H1 (cell line): Measurements from ENCODE around the gene KLHL24. TPM values are rescaled to one million over a fixed set of nuclear protein-coding genes. Genes with fewer than 3 reads are reported as not detected.

Experiments used
- CTCF ChIA-PET: fragments of 300-600 bp; sonication (Branson Sonifier 250); formaldehyde crosslinking; loops from one replicate; lab custom pipeline; 2021; ENCODE audit not compliant: partially characterized antibody; lab: Charles Lee
- POLR2A ChIA-PET: fragments of 300-600 bp; sonication (Branson Sonifier 250); formaldehyde crosslinking; loops from one replicate; lab custom pipeline; 2021; ENCODE audit warnings: inconsistent platforms; ENCODE audit not compliant: partially characterized antibody; lab: Charles Lee
- DNase-seq, 2 experiments: peaks; one replicate each; pipeline versions ENCODE4 v3.0.0 to v3.0.0-alpha.2; 2010 to 2022; ENCODE audit warnings: low spot score in 2 of 2, low read depth in 1 of 2, mixed read lengths in 1 of 2
- FAIRE-seq: peaks from 2 replicates; lab custom pipeline; 2011; peaks lifted over from hg19 to GRCh38; lab: Jason Lieb, UNC
- H2AFZ ChIP-seq: 2 replicates; pipeline ENCODE4 v1.8.1; 2012; ENCODE audit warnings: low read length, inconsistent platforms
- H2AK5ac ChIP-seq: 2 replicates; pipeline ENCODE4 v1.6.1; 2013; ENCODE audit warnings: low read depth, low read length
- H2BK120ac ChIP-seq: replicated peaks from 2 replicates; pipeline ENCODE3; 2013; ENCODE audit warnings: low read depth, low read length, inconsistent platforms
- H2BK12ac ChIP-seq: 2 replicates; pipeline ENCODE4 v1.6.1; 2013; ENCODE audit warnings: low read depth, low read length
- H2BK15ac ChIP-seq: 2 replicates; pipeline ENCODE4 v1.6.1; 2013; ENCODE audit warnings: low read length
- H2BK20ac ChIP-seq: 2 replicates; pipeline ENCODE4 v1.6.1; 2013; ENCODE audit warnings: low read length
- H2BK5ac ChIP-seq: 2 replicates; pipeline ENCODE4 v1.6.1; 2013; ENCODE audit warnings: low read depth, low read length
- H3K14ac ChIP-seq: 2 replicates; pipeline ENCODE4 v1.6.1; 2013; ENCODE audit warnings: inconsistent platforms; ENCODE audit not compliant: insufficient read length
- H3K18ac ChIP-seq: 2 replicates; pipeline ENCODE4 v1.6.1; 2013; ENCODE audit warnings: low read length; ENCODE audit errors: extremely low read depth
- H3K23ac ChIP-seq: 2 replicates; pipeline ENCODE4 v1.6.1; 2013; ENCODE audit warnings: inconsistent platforms; ENCODE audit not compliant: insufficient read length
- H3K23me2 ChIP-seq: 2 replicates; pipeline ENCODE4 v1.6.1; 2013; ENCODE audit warnings: low read depth, low read length
- H3K27ac ChIP-seq: 2 replicates; pipeline ENCODE4 v1.6.1; 2011; ENCODE audit warnings: low read depth, low read length, inconsistent platforms
- H3K27me3 ChIP-seq, 4 experiments: replicated peaks in 1 of 4; 1 replicate in 1 of 4; 2 replicates in 3 of 4; pipeline versions ENCODE4 v1.6.1 to v1.8.1; 2011 to 2013; ENCODE audit warnings: low read length in 3 of 4, mild to moderate bottlenecking in 3 of 4, inconsistent platforms in 2 of 4, mixed read lengths in 2 of 4, moderate library complexity in 1 of 4; ENCODE audit not compliant: control insufficient read depth in 3 of 4, insufficient read depth in 3 of 4; ENCODE audit errors: extremely low read depth in 1 of 4
- H3K36me3 ChIP-seq, 4 experiments: 2 replicates each; pipeline versions ENCODE4 v1.6.1 to v1.8.1; 2011 to 2013; ENCODE audit warnings: mild to moderate bottlenecking in 4 of 4, low read length in 3 of 4, moderate library complexity in 2 of 4, control low read depth in 1 of 4, inconsistent platforms in 1 of 4; ENCODE audit not compliant: insufficient read depth in 4 of 4, control insufficient read depth in 2 of 4
- H3K4ac ChIP-seq: replicated peaks from 2 replicates; pipeline ENCODE3; 2013; ENCODE audit warnings: low read length, low read depth, mixed read lengths, inconsistent platforms; ENCODE audit not compliant: insufficient read length
- H3K4me1 ChIP-seq, 4 experiments: replicated peaks in 1 of 4; 1 replicate in 1 of 4; 2 replicates in 3 of 4; pipeline versions ENCODE4 v1.6.1 to v1.8.1; 2011 to 2013; ENCODE audit warnings: low read length in 3 of 4, inconsistent platforms in 2 of 4, mixed read lengths in 1 of 4; ENCODE audit not compliant: insufficient read depth in 4 of 4, control insufficient read depth in 3 of 4
- H3K4me2 ChIP-seq, 2 experiments: 2 replicates each; pipeline versions ENCODE4 v1.6.1 to v1.8.1; 2011 to 2013; ENCODE audit warnings: low read depth in 2 of 2, low read length in 2 of 2, control low read depth in 1 of 2, inconsistent platforms in 1 of 2, mild to moderate bottlenecking in 1 of 2; ENCODE audit not compliant: insufficient read depth in 1 of 2
- H3K4me3 ChIP-seq, 4 experiments: fragments of 200-600, 300-600 bp in 1 of 4; sonication (generic), shearing (Covaris generic), sonication (Bioruptor Twin) in 1 of 4; 2 replicates each; pipeline versions ENCODE4 v1.5.1 to v1.8.1; 2011 to 2016; ENCODE audit warnings: low read length in 4 of 4, low read depth in 3 of 4, control low read depth in 2 of 4, inconsistent platforms in 2 of 4, mild to moderate bottlenecking in 2 of 4, mixed read lengths in 1 of 4, moderate library complexity in 1 of 4; ENCODE audit not compliant: insufficient read depth in 2 of 4; ENCODE audit errors: extremely low read depth in 1 of 4
- H3K56ac ChIP-seq: replicated peaks from 2 replicates; pipeline ENCODE3; 2013; ENCODE audit warnings: low read depth, mild to moderate bottlenecking, mixed read lengths, low read length, inconsistent platforms; ENCODE audit not compliant: insufficient read length
- H3K79me1 ChIP-seq: 2 replicates; pipeline ENCODE4 v1.6.1; 2013; ENCODE audit warnings: low read depth, low read length, control low read depth
- H3K79me2 ChIP-seq, 2 experiments: 2 replicates each; pipeline versions ENCODE4 v1.6.1 to v1.8.1; 2012 to 2013; ENCODE audit warnings: low read length in 2 of 2, mild to moderate bottlenecking in 2 of 2, inconsistent platforms in 1 of 2; ENCODE audit not compliant: insufficient read depth in 2 of 2, control insufficient read depth in 1 of 2
- H3K9ac ChIP-seq, 4 experiments: replicated peaks in 1 of 4; 1 replicate in 1 of 4; 2 replicates in 3 of 4; pipeline versions ENCODE4 v1.6.1 to v1.8.1; 2011 to 2013; ENCODE audit warnings: low read depth in 3 of 4, low read length in 3 of 4, control low read depth in 2 of 4, mild to moderate bottlenecking in 2 of 4, moderate library complexity in 2 of 4, inconsistent platforms in 1 of 4; ENCODE audit errors: extremely low read depth in 1 of 4
- H3K9me3 ChIP-seq, 2 experiments: 2 replicates each; pipeline versions ENCODE4 v1.6.1 to v1.8.1; 2012 to 2013; ENCODE audit warnings: mild to moderate bottlenecking in 2 of 2, moderate library complexity in 2 of 2, control low read depth in 1 of 2, inconsistent platforms in 1 of 2, low read depth in 1 of 2, low read length in 1 of 2, mixed read lengths in 1 of 2; ENCODE audit not compliant: insufficient read depth in 2 of 2
- H4K20me1 ChIP-seq, 2 experiments: replicated peaks in 1 of 2; 2 replicates each; pipeline versions ENCODE3 to v1.8.1; 2011 to 2013; ENCODE audit warnings: inconsistent platforms in 2 of 2, low read length in 2 of 2, mild to moderate bottlenecking in 1 of 2; ENCODE audit not compliant: insufficient read depth in 2 of 2, control insufficient read depth in 1 of 2
- H4K5ac ChIP-seq: 2 replicates; pipeline ENCODE4 v1.6.1; 2013; ENCODE audit warnings: low read length, low read depth, mixed read lengths, inconsistent platforms; ENCODE audit not compliant: insufficient read length
- H4K8ac ChIP-seq: 2 replicates; pipeline ENCODE4 v1.8.0; 2013; ENCODE audit warnings: mild to moderate bottlenecking, moderate library complexity, low read length, inconsistent platforms; ENCODE audit not compliant: insufficient read depth; ENCODE audit errors: extremely low read depth
- H4K91ac ChIP-seq: replicated peaks from 2 replicates; pipeline ENCODE3; 2013; ENCODE audit warnings: low read length, mixed read lengths, inconsistent platforms; ENCODE audit not compliant: insufficient read length
- ATF2 ChIP-seq: IDR thresholded peaks from 2 replicates; pipeline ENCODE4 v1.6.1; 2012; ENCODE audit warnings: low read length, inconsistent platforms
- EZH2 ChIP-seq: fragments of 200-600 bp; sonication (generic); IDR thresholded peaks from 2 replicates; pipeline ENCODE4 v1.7.1; 2012; ENCODE audit warnings: low read depth, mild to moderate bottlenecking, moderate library complexity, low read length, inconsistent platforms; ENCODE audit not compliant: severe bottlenecking
- FOSL1 ChIP-seq: IDR thresholded peaks from 2 replicates; pipeline ENCODE4 v1.6.1; 2011; ENCODE audit warnings: mild to moderate bottlenecking, low read depth, low read length, moderate library complexity; ENCODE audit not compliant: insufficient read depth
- GTF2F1 ChIP-seq: IDR thresholded peaks from 2 replicates; pipeline ENCODE4 v1.6.1; 2012; ENCODE audit warnings: low read depth, low read length, improper control_type of control experiment, borderline replicate concordance
- NRF1 ChIP-seq: IDR thresholded peaks from 2 replicates; pipeline ENCODE4 v1.6.1; 2011; ENCODE audit warnings: mild to moderate bottlenecking, low read depth, low read length, improper control_type of control experiment
- POLR2AphosphoS5 ChIP-seq: IDR thresholded peaks from 2 replicates; pipeline ENCODE4 v1.6.1; 2011; ENCODE audit warnings: low read depth, low read length
- WGBS, 2 experiments: shearing (Covaris generic) in 1 of 2; methylation state at CpG; one replicate each; pipeline versions ENCODE4 v1.1.6 to v1.1.7; 2013 to 2015; ENCODE audit warnings: low lambda C conversion rate in 2 of 2, mixed read lengths in 2 of 2, inconsistent platforms in 1 of 2, low coverage in 1 of 2, missing lambda C conversion rate in 1 of 2; ENCODE audit not compliant: insufficient replicate concordance in 2 of 2, insufficient coverage in 1 of 2, insufficient read length in 1 of 2; ENCODE audit errors: extremely low coverage in 1 of 2, missing lambda C conversion rate in 1 of 2; 5-methylcytosine and 5-hydroxymethylcytosine counted together
- polyA plus RNA-seq, 7 experiments: library from polyadenylated mRNA; depleted of rRNA in 3 of 7; stranded (reverse) in 5 of 7; unstranded in 2 of 7; fragments of >200 nt in 5 of 7; fragments of 200-250 nt in 2 of 7; gene quantifications; 1 replicate in 5 of 7; 2 replicates in 1 of 7; 4 replicates in 1 of 7; pipeline versions ENCODE4 v1.2.1 to v1.2.3, GENCODE V29; 2011 to 2013; ENCODE audit warnings: missing spikeins in 2 of 7, mixed read lengths in 2 of 7
- total RNA-seq: library from RNA; stranded (reverse); fragmentation: NEBNext Ultra II Directional; extraction: Animal tissue kit (Norgen Biotek cat#: 25700); gene quantifications from 2 replicates; pipeline ENCODE4 v1.2.1, GENCODE V29; 2021

The KLHL24 gene
- total and polyA plus RNA-seq, 2 of the 8 experiments (the other 6 are each of a cell fraction or from before 2014, with no cell fraction given) = 12.5 to 36.2 TPM

DNA sequence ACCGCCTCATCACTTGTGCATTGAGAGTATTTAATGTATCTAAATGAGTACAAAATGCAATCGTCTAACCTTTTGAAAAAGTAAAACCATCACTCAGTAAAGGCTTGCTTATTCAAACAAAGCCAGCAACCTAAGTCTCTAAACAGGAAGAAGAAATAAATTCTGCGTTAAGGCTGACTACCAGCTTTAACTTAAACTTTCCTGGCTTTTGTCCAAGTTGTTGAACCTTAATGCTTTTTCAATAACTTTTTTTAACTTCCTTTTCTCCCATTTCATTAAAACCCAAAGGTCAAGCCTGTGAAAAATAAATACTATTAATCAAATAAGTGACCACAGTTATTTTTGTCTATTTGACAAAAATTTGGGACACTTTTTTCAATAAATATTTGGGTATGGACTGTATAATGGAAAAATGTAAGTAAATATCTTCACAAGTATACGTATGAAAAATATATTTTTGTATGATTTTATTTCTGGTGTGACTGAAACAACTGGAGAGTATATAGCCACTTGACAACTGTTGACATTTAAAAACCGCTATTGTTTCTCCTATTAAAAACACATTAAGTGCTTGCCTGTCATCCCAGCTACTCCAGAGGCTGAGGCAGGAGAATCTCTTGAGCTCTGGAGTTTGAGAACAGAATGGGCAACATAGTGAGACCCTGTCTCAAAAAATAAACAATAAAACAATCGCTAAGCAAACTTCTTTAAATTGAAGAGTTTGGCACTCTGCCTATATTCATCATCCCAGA lies 2.9 kb downstream of the KLHL24 start:
- ChIA-PET CTCF (interaction anchor here (1.1 to 1.2 kb wide), 2 partner anchors 25 to 90 kb away, joined by 3 to 4 read pairs; no protein-coding TSS in a partner anchor), POLR2A (interaction anchor here (1.5 to 4.5 kb wide), 2 partner anchors 16 to 60 kb away, joined by 3 to 33 read pairs; partner anchors contain the start of gene YEATS2)
- H2BK12ac ChIP-seq = no peak overlapping the region
- no peaks in the 10 kb centered on the region for H3K4me1 ChIP-seq
- H3K79me2 ChIP-seq = peaks cover 0 to 49% of the 10 kb centered on the region in 2 experiments; a peak in 2 of 4 replicates
- H3K27ac ChIP-seq = no peak overlapping the region
- WGBS, 2 experiments = 88% methylated on average over 6 of the region's 6 CpGs; no CpG with 5 or more reads in 1 of the 2 experiments
- H3K23ac ChIP-seq = no peak overlapping the region
- DNase-seq (no peak), FAIRE-seq (no peak)
- peaks cover 2% of the 10 kb centered on the region; the same call in 1 of the 2 replicates for H3K23me2 ChIP-seq
- H3K56ac ChIP-seq = no peak overlapping the region
- H2BK15ac ChIP-seq = no peak overlapping the region
- H3K9me3 ChIP-seq = no peaks in the 10 kb centered on the region
- H2AK5ac ChIP-seq = no peak overlapping the region
- no peak overlapping the region for H4K8ac ChIP-seq
- no peak overlapping the region for H2BK5ac ChIP-seq
- H3K4ac ChIP-seq = no peak overlapping the region
- H2BK20ac ChIP-seq = no peak overlapping the region
- H3K27me3 ChIP-seq = no peaks in the 10 kb centered on the region
- no peak overlapping the region for H2BK120ac ChIP-seq
- H2AFZ ChIP-seq = no peak overlapping the region
- no peak overlapping the region for H4K91ac ChIP-seq
- no peak overlapping the region for H4K5ac ChIP-seq
- no peak overlapping the region for H3K4me2 ChIP-seq
- no peaks in the 10 kb centered on the region for H4K20me1 ChIP-seq
- H3K79me1 ChIP-seq = no peaks in the 10 kb centered on the region
- no peak overlapping the region for H3K18ac ChIP-seq
- H3K9ac ChIP-seq = no peak overlapping the region
- H3K36me3 ChIP-seq = no peaks in the 10 kb centered on the region
- no peak overlapping the region for H3K14ac ChIP-seq
- H3K4me3 ChIP-seq = no peak overlapping the region
- TF ChIP-seq NRF1 = no peak
- TF ChIP-seq ATF2 = no peak
- TF ChIP-seq GTF2F1 = no peak
- TF ChIP-seq POLR2AphosphoS5 = no peak
- TF ChIP-seq EZH2 = no peak
- no peak for TF ChIP-seq FOSL1
